Nephron (organoid): Measurements from ENCODE around the gene ITPR3.

Experiments used
- H3K27ac Mint-ChIP-seq, 3 experiments: 2 replicates each; pipeline ENCODE4 v1.8.0; 2020; ENCODE audit warnings: mixed read lengths in 3 of 3, mild to moderate bottlenecking in 2 of 3, moderate library complexity in 1 of 3
- H3K27me3 Mint-ChIP-seq: 2 replicates; pipeline ENCODE4 v1.8.0; 2021; ENCODE audit warnings: low read depth, mild to moderate bottlenecking, moderate library complexity, mixed read lengths
- H3K36me3 Mint-ChIP-seq: 2 replicates; pipeline ENCODE4 v1.8.0; 2020; ENCODE audit warnings: low read depth, mixed read lengths
- H3K4me1 Mint-ChIP-seq: 2 replicates; pipeline ENCODE4 v1.8.0; 2020; ENCODE audit warnings: mixed read lengths
- H3K4me3 Mint-ChIP-seq, 3 experiments: 2 replicates each; pipeline ENCODE4 v1.8.0; 2020; ENCODE audit warnings: mild to moderate bottlenecking in 3 of 3, mixed read lengths in 3 of 3, moderate library complexity in 2 of 3
- H3K9me3 Mint-ChIP-seq: 2 replicates; pipeline ENCODE4 v1.8.0; 2020; ENCODE audit warnings: mixed read lengths
- CTCF ChIP-seq, 3 experiments: fragments of 200-600 bp; sonication (generic); IDR thresholded peaks; one replicate each; pipeline ENCODE4 v1.5.0; 2021; ENCODE audit warnings: antibody characterized with exemption in 3 of 3; ENCODE audit not compliant: unreplicated experiment in 3 of 3

Gene ITPR3

DNA sequence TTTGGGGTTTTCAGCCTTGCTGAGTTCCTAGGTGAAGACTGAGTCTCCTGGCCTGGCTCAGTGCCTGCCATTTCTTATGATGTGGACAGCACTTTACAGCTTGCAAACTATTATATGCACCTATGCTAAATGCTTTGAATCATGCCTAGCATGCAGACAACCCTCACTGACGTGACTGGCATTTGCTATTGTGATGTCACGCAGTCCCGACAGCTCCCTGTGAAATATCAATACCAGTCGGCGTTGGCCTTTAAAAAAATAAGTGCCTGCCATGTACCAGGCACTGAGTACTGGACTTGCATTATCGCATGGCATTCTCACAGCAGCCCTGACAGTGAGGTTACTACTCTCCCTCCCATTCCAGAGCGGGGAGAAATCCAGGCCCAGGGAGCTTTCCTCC, 54.8 kb downstream of the ITPR3 start:
- no peaks in the 10 kb centered on the region for H3K9me3 Mint-ChIP-seq
- H3K27ac Mint-ChIP-seq, result no peak overlapping the region
- peaks cover 20% of the 10 kb centered on the region for H3K4me1 Mint-ChIP-seq
- peaks cover 4% of the 10 kb centered on the region for H3K36me3 Mint-ChIP-seq
- H3K27me3 Mint-ChIP-seq, result peaks cover 9% of the 10 kb centered on the region
- H3K4me3 Mint-ChIP-seq, result no peak overlapping the region
- TF ChIP-seq CTCF (IDR thresholded peaks at IDR 0.05; ENCODE audit: unreplicated experiment in 3 of 3), result no peak

GRCh38 chr6:33676416-33677142, 55.5 kb downstream of the ITPR3 start:
- Mint-ChIP-seq H3K4me3 (no peak overlapping the region), H3K9me3 (no peaks in the 10 kb centered on the region), H3K27me3 (peaks cover 9% of the 10 kb centered on the region), H3K27ac (no peak overlapping the region), H3K4me1 (peaks cover 20% of the 10 kb centered on the region), H3K36me3 (peaks cover 4% of the 10 kb centered on the region)
- TF ChIP-seq CTCF (IDR thresholded peaks at IDR 0.05; ENCODE audit: unreplicated experiment in 3 of 3), result no peak

DNA sequence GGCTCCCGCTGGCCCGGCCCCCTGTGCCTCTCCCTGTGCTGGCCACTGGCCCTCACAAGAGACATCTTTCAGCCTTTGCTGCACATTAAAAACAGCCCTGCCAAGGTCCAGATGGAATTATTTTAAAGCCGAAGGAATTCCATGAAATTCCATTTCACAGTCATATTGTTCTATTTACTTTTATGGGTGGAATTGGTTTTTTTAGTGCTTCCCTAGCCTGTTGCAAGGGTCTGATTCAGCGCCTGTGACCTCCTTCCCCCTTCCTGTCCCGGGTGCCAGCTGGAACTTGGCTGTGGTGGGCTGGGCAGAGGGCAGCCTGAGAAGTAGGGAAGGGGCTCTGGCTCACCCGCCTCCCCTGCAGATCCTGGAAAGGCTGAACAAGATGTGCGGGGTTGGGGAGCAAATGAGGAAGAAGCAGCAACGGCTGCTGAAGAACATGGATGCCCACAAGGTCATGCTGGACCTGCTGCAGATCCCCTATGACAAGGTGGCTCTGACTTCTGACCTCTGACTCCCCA, 56.1 kb downstream of the ITPR3 start:
- peaks cover 9% of the 10 kb centered on the region for H3K27me3 Mint-ChIP-seq
- no peak for TF ChIP-seq CTCF (IDR thresholded peaks at IDR 0.05; ENCODE audit: unreplicated experiment in 3 of 3)
- H3K4me1 Mint-ChIP-seq, result peaks cover 20% of the 10 kb centered on the region
- peaks cover 4% of the 10 kb centered on the region for H3K36me3 Mint-ChIP-seq
- H3K4me3 Mint-ChIP-seq, result no peak overlapping the region
- H3K9me3 Mint-ChIP-seq, result no peaks in the 10 kb centered on the region
- H3K27ac Mint-ChIP-seq, result no peak overlapping the region

DNA sequence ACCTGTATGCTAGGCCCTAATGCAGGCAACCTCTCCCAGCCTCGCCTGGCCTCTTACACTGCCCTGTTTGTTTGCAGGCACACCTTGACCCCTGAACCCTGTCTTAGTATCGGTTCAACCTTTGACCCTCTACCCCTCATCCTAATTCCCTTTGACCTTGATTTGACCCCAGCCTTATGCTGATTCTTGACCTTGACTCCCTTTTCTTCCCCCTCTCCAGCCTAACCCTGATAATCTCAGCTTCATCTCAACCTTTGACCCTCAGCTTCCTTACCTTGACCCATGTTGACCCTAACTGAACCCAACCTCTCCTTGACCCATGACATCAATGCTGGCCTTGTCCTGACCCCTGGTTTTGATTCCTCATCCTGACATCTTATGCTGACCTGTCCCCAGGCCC, 56.6 kb downstream of the ITPR3 start:
- Mint-ChIP-seq H3K27me3 (peaks cover 12% of the 10 kb centered on the region), H3K27ac (peak overlapping the region in 1 of 3 experiments; percentile 19), H3K4me1 (peaks cover 20% of the 10 kb centered on the region), H3K36me3 (peaks cover 4% of the 10 kb centered on the region), H3K9me3 (no peaks in the 10 kb centered on the region), H3K4me3 (no peak overlapping the region)
- TF ChIP-seq CTCF (IDR thresholded peaks at IDR 0.05; ENCODE audit: unreplicated experiment in 3 of 3), result no peak

- H3K36me3 Mint-ChIP-seq, result peaks cover 4% of the 10 kb centered on the region
- peak overlapping the region in 1 of 3 experiments; percentile 19 for H3K27ac Mint-ChIP-seq
- H3K27me3 Mint-ChIP-seq, result peaks cover 14% of the 10 kb centered on the region
- TF ChIP-seq CTCF (IDR thresholded peaks at IDR 0.05; ENCODE audit: unreplicated experiment in 3 of 3), result no peak
- no peak overlapping the region for H3K4me3 Mint-ChIP-seq
- H3K9me3 Mint-ChIP-seq, result no peaks in the 10 kb centered on the region
- H3K4me1 Mint-ChIP-seq, result peaks cover 19% of the 10 kb centered on the region
These were observed 57.3 kb downstream of the ITPR3 start for GRCh38 chr6:33678233-33678931.
